Measurements from ENCODE around the gene LRRIQ1.

DNA sequence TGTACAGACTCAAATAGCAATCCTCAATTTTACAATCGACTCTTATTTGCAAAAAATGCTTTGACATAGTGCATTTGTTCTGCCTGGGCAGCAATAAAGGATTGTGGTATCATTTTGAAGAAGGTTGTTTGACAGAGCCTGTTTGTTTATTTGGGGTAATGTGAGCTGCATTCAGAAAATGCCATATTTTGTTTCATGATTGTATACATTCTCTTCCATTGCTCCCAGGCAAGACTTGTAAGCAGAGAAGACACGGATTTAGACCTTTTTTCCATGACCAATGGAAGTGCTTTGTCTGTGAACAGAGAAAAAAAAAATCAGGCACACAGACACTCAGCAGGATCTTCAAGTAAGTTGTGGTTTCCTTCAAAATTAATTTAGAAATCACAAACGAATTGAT is 208.4 kb downstream of the LRRIQ1 start:
- TF ChIP-seq, protein P1, sequence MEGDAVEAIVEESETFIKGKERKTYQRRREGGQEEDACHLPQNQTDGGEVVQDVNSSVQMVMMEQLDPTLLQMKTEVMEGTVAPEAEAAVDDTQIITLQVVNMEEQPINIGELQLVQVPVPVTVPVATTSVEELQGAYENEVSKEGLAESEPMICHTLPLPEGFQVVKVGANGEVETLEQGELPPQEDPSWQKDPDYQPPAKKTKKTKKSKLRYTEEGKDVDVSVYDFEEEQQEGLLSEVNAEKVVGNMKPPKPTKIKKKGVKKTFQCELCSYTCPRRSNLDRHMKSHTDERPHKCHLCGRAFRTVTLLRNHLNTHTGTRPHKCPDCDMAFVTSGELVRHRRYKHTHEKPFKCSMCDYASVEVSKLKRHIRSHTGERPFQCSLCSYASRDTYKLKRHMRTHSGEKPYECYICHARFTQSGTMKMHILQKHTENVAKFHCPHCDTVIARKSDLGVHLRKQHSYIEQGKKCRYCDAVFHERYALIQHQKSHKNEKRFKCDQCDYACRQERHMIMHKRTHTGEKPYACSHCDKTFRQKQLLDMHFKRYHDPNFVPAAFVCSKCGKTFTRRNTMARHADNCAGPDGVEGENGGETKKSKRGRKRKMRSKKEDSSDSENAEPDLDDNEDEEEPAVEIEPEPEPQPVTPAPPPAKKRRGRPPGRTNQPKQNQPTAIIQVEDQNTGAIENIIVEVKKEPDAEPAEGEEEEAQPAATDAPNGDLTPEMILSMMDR (IDR thresholded peaks at IDR 0.05; ENCODE audit: low read depth, low read length, poor library complexity, severe bottlenecking), result no peak
- TF ChIP-seq EZH2phosphoT487 (IDR thresholded peaks at IDR 0.05; ENCODE audit: borderline replicate concordance, low read length), result no peak
